Lung (tissue), 12 donors: ENCODE data around the gene SUSD5. TPM values are rescaled to one million over a fixed set of nuclear protein-coding genes. Genes with fewer than 3 reads are reported as not detected.
A peak's percentile ranks its signal among the peaks of the same experiment; 100 is the strongest.

ENCODE experiments used
- ATAC-seq: fragments of 200-7000 bp; cut with Tn5 transposase; one replicate; pipeline ENCODE4 v1.9.1; 2020; ENCODE audit warnings: moderate number of reproducible peaks; ENCODE audit not compliant: insufficient read depth, low FRiP score
- DNase-seq, 3 donors: peaks; one replicate each; pipeline ENCODE4 v3.0.0-alpha.2; 2013 to 2017
- H3K27ac ChIP-seq, 2 donors: one replicate each; pipeline ENCODE4 v1.5.1; 2013; ENCODE audit warnings: mild to moderate bottlenecking in 2 of 2, moderate library complexity in 2 of 2, control low read depth in 1 of 2, inconsistent platforms in 1 of 2, low read depth in 1 of 2, low read length in 1 of 2
- H3K27me3 ChIP-seq, 3 donors: one replicate each; pipeline ENCODE4 v1.5.1; 2013; ENCODE audit warnings: low read length in 2 of 3; ENCODE audit not compliant: control insufficient read depth in 3 of 3, insufficient read depth in 3 of 3
- H3K36me3 ChIP-seq, 4 donors: one replicate each; pipeline ENCODE4 v1.5.1; 2013; ENCODE audit warnings: low read length in 4 of 4, mild to moderate bottlenecking in 1 of 4, moderate library complexity in 1 of 4; ENCODE audit not compliant: control insufficient read depth in 4 of 4, insufficient read depth in 4 of 4
- H3K4me1 ChIP-seq, 5 donors: one replicate each; pipeline ENCODE4 v1.5.1; 2013; ENCODE audit warnings: low read length in 5 of 5, mild to moderate bottlenecking in 2 of 5, moderate library complexity in 1 of 5; ENCODE audit not compliant: control insufficient read depth in 5 of 5, insufficient read depth in 5 of 5
- H3K4me3 ChIP-seq: one replicate; pipeline ENCODE4 v1.5.1; 2013; ENCODE audit warnings: mild to moderate bottlenecking, control low read depth, moderate library complexity
- H3K9ac ChIP-seq, 2 donors: one replicate each; pipeline ENCODE4 v1.5.1; 2013; ENCODE audit warnings: low read length in 2 of 2, control low read depth in 1 of 2; ENCODE audit not compliant: insufficient read depth in 1 of 2
- H3K9me3 ChIP-seq, 4 donors: one replicate each; pipeline ENCODE4 v1.5.1; 2013; ENCODE audit warnings: low read length in 3 of 4, mild to moderate bottlenecking in 1 of 4, moderate library complexity in 1 of 4; ENCODE audit not compliant: control insufficient read depth in 4 of 4, insufficient read depth in 3 of 4
- CTCF ChIP-seq: IDR thresholded peaks from 2 replicates; pipeline ENCODE4 v1.5.1; 2012; ENCODE audit warnings: mild to moderate bottlenecking; ENCODE audit errors: control extremely low read depth, extremely low read depth
- WGBS, 2 donors: extraction: QIAGEN DNeasy Blood & Tissue Kit; methylation state at CpG; one replicate each; pipeline ENCODE4 v1.1.7; 2013; 5-methylcytosine and 5-hydroxymethylcytosine counted together
- polyA plus RNA-seq, 2 donors: library from polyadenylated mRNA; stranded (reverse); fragments of 200-250 nt; gene quantifications; one replicate each; pipeline ENCODE4 v1.2.1, GENCODE V29; 2013
- total RNA-seq, 2 donors: library from RNA; depleted of rRNA in 1 of 2; stranded (reverse); fragments of >200 nt in 1 of 2; gene quantifications; one replicate each; pipeline ENCODE4 v1.2.1, GENCODE V29; 2014 to 2021
- donor health status: control.
- donor health status: control.
- donor health status: Bipolar disorder and iron deficiency.
- donor health status: healthy.
- donor health status: DM: yes; HTN: yes; CAD: no.

SUSD5 gene
- total and polyA plus RNA-seq, 4 donors = 0.17 to 2.9 (median 1.0) TPM

- DNase-seq = no peak
- no peak overlapping the region for H3K4me3 ChIP-seq
- H3K36me3 ChIP-seq = no peaks in the 10 kb centered on the region
- no peak overlapping the region for H3K9ac ChIP-seq
- H3K4me1 ChIP-seq = peaks cover 0 to 3% (median 0%) of the 10 kb centered on the region in 5 donors
- WGBS, 2 donors = 93 to 95% methylated on average over 19 of the region's 19 CpGs
- peak; percentile 37 for ATAC-seq
- TF ChIP-seq CTCF = no peak
- H3K27ac ChIP-seq = no peak overlapping the region
- H3K9me3 ChIP-seq = peaks cover 0 to 6% (median 0%) of the 10 kb centered on the region in 4 donors
- H3K27me3 ChIP-seq = no peaks in the 10 kb centered on the region
Observed at GRCh38 chr3:33152363-33153360, 65.9 kb downstream of the SUSD5 start.

GRCh38 chr3:33149342-33149741 is 69.3 kb downstream of the SUSD5 start:
- no peak for ATAC-seq
- Histone ChIP-seq H3K9me3 (peaks cover 0 to 6% (median 0%) of the 10 kb centered on the region in 4 donors), H3K36me3 (peaks cover 0 to 7% (median 2%) of the 10 kb centered on the region in 4 donors), H3K9ac (no peak overlapping the region), H3K4me3 (no peak overlapping the region), H3K27me3 (no peaks in the 10 kb centered on the region), H3K4me1 (peaks cover 0 to 9% (median 0%) of the 10 kb centered on the region in 5 donors), H3K27ac (no peak overlapping the region)
- no peak for TF ChIP-seq CTCF
- no peak for DNase-seq
- WGBS, 2 donors = 32 to 61% methylated on average over 5 of the region's 6 CpGs

GRCh38 chr3:33146791-33147445 is 71.7 kb downstream of the SUSD5 start:
- no peak for TF ChIP-seq CTCF
- Histone ChIP-seq H3K27me3 (no peaks in the 10 kb centered on the region), H3K9ac (no peak overlapping the region), H3K9me3 (peaks cover 0 to 2% (median 0%) of the 10 kb centered on the region in 4 donors), H3K36me3 (peaks cover 6 to 21% (median 16%) of the 10 kb centered on the region in 4 donors), H3K4me3 (no peak overlapping the region), H3K4me1 (peaks cover 0 to 9% (median 0%) of the 10 kb centered on the region in 5 donors), H3K27ac (no peak overlapping the region)
- DNase-seq = peak in 2 of 3 donors; percentile 39 to 61
- 73 to 82% methylated on average over 8 of the region's 8 CpGs for WGBS, 2 donors
- no peak for ATAC-seq
